DND-41 (cell line): ENCODE results near the gene MZT2B.
A peak's percentile ranks its signal among the peaks of the same experiment; 100 is the strongest.
"Not testable (repeated sequence)": the region's sequence is repeated elsewhere in the genome, so short reads cannot be mapped to it uniquely, and the experiment has no call there.

ENCODE experiments used
- ATAC-seq: fragments of 200-7000 bp; cut with Tn5 transposase; 3 replicates; pipeline ENCODE4 v1.9.1; 2021; ENCODE audit warnings: low read depth; ENCODE audit not compliant: insufficient read depth
- DNase-seq: peaks from one replicate; pipeline ENCODE4 v3.0.0-alpha.2; 2020
- H2AFZ ChIP-seq: 2 replicates; pipeline ENCODE4 v1.6.0; 2012; ENCODE audit warnings: low read depth, low read length
- H3K27ac ChIP-seq: 2 replicates; pipeline ENCODE4 v1.5.1; 2012; ENCODE audit warnings: low read length, inconsistent platforms
- H3K27me3 ChIP-seq: fragments of 200-600 bp; sonication (generic); 2 replicates; pipeline ENCODE4 v1.6.0; 2012; ENCODE audit warnings: low read length, mild to moderate bottlenecking, inconsistent platforms; ENCODE audit not compliant: insufficient read depth, poor library complexity
- H3K36me3 ChIP-seq: 2 replicates; pipeline ENCODE4 v1.5.1; 2012; ENCODE audit warnings: low read length, inconsistent platforms; ENCODE audit not compliant: insufficient read depth
- H3K4me1 ChIP-seq: 2 replicates; pipeline ENCODE4 v1.5.1; 2012; ENCODE audit warnings: mild to moderate bottlenecking, low read length; ENCODE audit not compliant: insufficient read depth
- H3K4me2 ChIP-seq: 2 replicates; pipeline ENCODE4 v1.6.0; 2012; ENCODE audit warnings: mild to moderate bottlenecking, moderate library complexity, low read length, inconsistent platforms; ENCODE audit not compliant: insufficient read depth
- H3K4me3 ChIP-seq, 2 experiments: fragments of 200-600 bp in 1 of 2; shearing (Covaris generic) in 1 of 2; 2 replicates each; pipeline ENCODE4 v1.5.1; 2012 to 2016; ENCODE audit warnings: inconsistent platforms in 2 of 2, low read length in 2 of 2, mild to moderate bottlenecking in 2 of 2, low read depth in 1 of 2, moderate library complexity in 1 of 2
- H3K79me2 ChIP-seq: 2 replicates; pipeline ENCODE4 v1.6.0; 2012; ENCODE audit warnings: low read length, inconsistent platforms; ENCODE audit not compliant: insufficient read depth
- H3K9ac ChIP-seq: 2 replicates; pipeline ENCODE4 v1.6.0; 2012; ENCODE audit warnings: low read depth, mild to moderate bottlenecking, inconsistent platforms, low read length, moderate library complexity
- H3K9me3 ChIP-seq: 2 replicates; pipeline ENCODE4 v1.5.1; 2012; ENCODE audit warnings: low read length, moderate library complexity, mild to moderate bottlenecking, inconsistent platforms; ENCODE audit not compliant: insufficient read depth, severe bottlenecking
- H4K20me1 ChIP-seq: 2 replicates; pipeline ENCODE4 v1.6.0; 2012; ENCODE audit warnings: low read length; ENCODE audit not compliant: insufficient read depth
- EZH2 ChIP-seq: IDR thresholded peaks from 3 replicates; pipeline ENCODE4 v1.6.1; 2012; ENCODE audit warnings: borderline replicate concordance, low read depth, mild to moderate bottlenecking, moderate library complexity, low read length, inconsistent platforms; ENCODE audit not compliant: severe bottlenecking
- TF ChIP-seq, protein P1 (sequence below): IDR thresholded peaks from 2 replicates; pipeline ENCODE4 v1.5.1; 2012; ENCODE audit warnings: borderline replicate concordance, low read length, moderate library complexity, mild to moderate bottlenecking; ENCODE audit not compliant: poor library complexity, severe bottlenecking; ENCODE audit errors: extremely low read depth

The MZT2B gene

DNA sequence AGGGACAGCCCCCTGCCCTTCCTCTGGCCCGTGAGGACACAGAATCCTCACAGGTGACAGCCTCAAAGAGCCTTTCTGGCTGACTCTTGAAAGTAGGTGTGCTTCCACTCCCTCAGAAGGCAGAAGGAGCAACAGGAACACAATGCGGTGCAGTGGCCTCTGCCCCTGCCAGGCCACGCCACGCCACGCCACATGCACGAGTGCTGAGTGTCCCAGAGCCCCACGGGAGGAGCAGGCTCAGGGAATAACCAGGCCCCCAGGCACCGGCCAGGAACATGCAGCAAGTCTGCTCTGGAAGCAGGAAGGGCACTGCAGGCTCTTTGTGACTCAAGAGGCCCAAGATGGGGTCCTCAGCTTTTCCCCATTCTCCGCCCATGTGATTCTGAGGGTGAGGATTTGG, 19.1 kb upstream of the MZT2B start:
- Histone ChIP-seq H3K4me1 (no peaks in the 10 kb centered on the region), H4K20me1 (peaks cover 19% of the 10 kb centered on the region; the same call in 1 of the 2 replicates), H3K9me3 (no peaks in the 10 kb centered on the region), H2AFZ (no peak overlapping the region), H3K36me3 (peaks cover 79% of the 10 kb centered on the region), H3K27ac (no peak overlapping the region), H3K4me3 (no peak overlapping the region), H3K4me2 (no peak overlapping the region), H3K9ac (no peak overlapping the region), H3K27me3 (no peaks in the 10 kb centered on the region), H3K79me2 (no peaks in the 10 kb centered on the region; the same call in 1 of the 2 replicates)
- no peak for TF ChIP-seq EZH2
- TF ChIP-seq, protein P1, sequence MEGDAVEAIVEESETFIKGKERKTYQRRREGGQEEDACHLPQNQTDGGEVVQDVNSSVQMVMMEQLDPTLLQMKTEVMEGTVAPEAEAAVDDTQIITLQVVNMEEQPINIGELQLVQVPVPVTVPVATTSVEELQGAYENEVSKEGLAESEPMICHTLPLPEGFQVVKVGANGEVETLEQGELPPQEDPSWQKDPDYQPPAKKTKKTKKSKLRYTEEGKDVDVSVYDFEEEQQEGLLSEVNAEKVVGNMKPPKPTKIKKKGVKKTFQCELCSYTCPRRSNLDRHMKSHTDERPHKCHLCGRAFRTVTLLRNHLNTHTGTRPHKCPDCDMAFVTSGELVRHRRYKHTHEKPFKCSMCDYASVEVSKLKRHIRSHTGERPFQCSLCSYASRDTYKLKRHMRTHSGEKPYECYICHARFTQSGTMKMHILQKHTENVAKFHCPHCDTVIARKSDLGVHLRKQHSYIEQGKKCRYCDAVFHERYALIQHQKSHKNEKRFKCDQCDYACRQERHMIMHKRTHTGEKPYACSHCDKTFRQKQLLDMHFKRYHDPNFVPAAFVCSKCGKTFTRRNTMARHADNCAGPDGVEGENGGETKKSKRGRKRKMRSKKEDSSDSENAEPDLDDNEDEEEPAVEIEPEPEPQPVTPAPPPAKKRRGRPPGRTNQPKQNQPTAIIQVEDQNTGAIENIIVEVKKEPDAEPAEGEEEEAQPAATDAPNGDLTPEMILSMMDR = no peak
- no peak for ATAC-seq
- no peak for DNase-seq

DNA sequence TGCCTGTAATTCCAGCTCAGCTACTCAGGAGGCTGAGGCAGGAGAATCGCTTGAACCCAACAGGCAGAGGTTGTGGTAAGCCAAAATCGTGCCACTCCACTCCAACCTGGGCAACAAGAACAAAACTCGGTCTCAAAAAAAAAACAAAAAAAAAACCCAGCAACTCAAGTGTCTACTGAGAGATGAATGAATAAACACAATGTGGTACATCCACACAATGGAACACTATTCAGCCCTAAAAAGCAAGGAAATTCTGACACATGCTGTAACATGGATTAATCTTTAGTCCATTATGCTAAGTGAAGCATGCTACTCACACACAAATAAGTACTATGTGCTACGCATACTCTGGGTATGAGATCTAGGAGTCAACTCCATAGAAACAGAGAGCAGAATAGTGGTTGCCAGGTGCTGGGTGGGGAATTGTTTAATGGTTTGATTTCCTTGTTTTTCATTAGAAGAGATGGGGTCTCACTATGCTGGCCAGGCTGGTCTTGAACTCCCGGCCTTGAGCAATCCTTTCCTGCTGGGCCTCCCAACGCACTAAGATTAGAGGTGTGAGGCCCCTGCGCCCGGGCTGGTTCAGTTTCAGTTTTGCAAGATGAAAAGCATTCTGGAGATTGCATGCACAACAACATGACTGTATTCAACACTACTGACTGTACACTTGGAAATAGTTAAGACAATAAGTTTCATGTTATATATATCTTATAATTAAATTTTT, 16.6 kb upstream of the MZT2B start:
- no peak for ATAC-seq
- Histone ChIP-seq H3K27me3 (no peaks in the 10 kb centered on the region), H3K79me2 (no peaks in the 10 kb centered on the region; the same call in 1 of the 2 replicates), H3K36me3 (peaks cover 81% of the 10 kb centered on the region), H3K9me3 (no peaks in the 10 kb centered on the region), H3K4me3 (no peak overlapping the region), H2AFZ (no peak overlapping the region), H3K27ac (no peak overlapping the region), H3K4me1 (no peaks in the 10 kb centered on the region), H4K20me1 (peaks cover 13% of the 10 kb centered on the region; the same call in 1 of the 2 replicates), H3K9ac (no peak overlapping the region), H3K4me2 (no peak overlapping the region)
- TF ChIP-seq EZH2 = no peak
- TF ChIP-seq, protein P1 = no peak
- DNase-seq = no peak

DNA sequence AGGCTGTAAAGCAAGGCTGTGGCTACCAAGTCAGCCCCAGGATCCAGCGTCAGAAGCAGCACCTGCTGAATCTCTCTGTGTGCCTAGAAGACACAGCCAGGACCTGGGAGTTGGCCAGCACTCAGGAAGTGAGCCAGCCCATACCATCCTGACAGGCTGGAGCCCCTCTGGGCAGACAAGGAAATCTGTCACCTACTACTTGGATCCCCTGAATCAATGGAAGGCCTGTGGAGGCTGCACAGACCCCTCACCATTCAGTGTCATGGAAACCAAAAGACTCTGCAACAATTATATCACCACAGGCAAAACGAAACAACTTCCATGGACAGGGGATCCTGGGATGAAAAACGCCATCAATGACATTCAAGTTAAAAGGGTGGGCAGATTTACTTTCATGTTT, 15.5 kb upstream of the MZT2B start:
- peaks cover 88% of the 10 kb centered on the region for H3K36me3 ChIP-seq

DNA sequence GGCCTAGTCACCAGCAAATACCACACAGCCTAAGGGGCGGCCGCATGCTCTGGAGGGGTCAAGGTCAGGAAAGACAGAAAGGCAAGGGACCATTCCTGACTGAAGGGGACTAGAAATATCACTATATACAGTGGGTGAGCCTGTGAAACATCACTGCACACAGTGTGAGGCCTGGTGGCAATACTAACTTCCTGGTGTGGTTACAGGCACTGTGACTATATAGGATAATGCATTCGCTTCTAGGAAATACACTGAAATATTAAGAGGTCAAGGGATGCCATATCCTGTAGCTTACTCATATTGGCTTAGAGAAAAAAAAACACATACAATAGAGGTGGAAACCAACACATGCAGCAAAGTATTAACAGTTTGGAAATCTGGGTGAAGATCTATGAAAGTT, 12.9 kb upstream of the MZT2B start:
- not testable (repeated sequence) for H3K4me3 ChIP-seq, DNase-seq, H3K27ac ChIP-seq, H3K4me2 ChIP-seq, H3K9ac ChIP-seq, H2AFZ ChIP-seq, H3K9me3 ChIP-seq, H3K4me1 ChIP-seq, H3K27me3 ChIP-seq
- peaks cover 12% of the 10 kb centered on the region; the same call in 1 of the 2 replicates for H4K20me1 ChIP-seq
- 0 out of 3 replicates have a peak, but pooled peaks have one; percentile 42 for ATAC-seq
- H3K79me2 ChIP-seq = peaks cover 11% of the 10 kb centered on the region; the same call in 1 of the 2 replicates
- peaks cover 94% of the 10 kb centered on the region for H3K36me3 ChIP-seq

More for the DNA sequence above, 15.5 kb upstream of the MZT2B start:
- H4K20me1 ChIP-seq = peaks cover 13% of the 10 kb centered on the region; the same call in 1 of the 2 replicates
- not testable (repeated sequence) for H3K27ac ChIP-seq, H2AFZ ChIP-seq, H3K27me3 ChIP-seq, H3K4me1 ChIP-seq, ATAC-seq, H3K79me2 ChIP-seq, H3K9ac ChIP-seq, DNase-seq, H3K9me3 ChIP-seq, H3K4me3 ChIP-seq, H3K4me2 ChIP-seq
